Measurements from ENCODE around the gene SEMA3C. TPM values are rescaled to one million over a fixed set of nuclear protein-coding genes. Genes with fewer than 3 reads are reported as not detected.
"Not testable (repeated sequence)": the region's sequence is repeated elsewhere in the genome, so short reads cannot be mapped to it uniquely, and the experiment has no call there.

The SEMA3C gene
- total RNA-seq, 1 donor from 2014 or later = 143 TPM

DNA sequence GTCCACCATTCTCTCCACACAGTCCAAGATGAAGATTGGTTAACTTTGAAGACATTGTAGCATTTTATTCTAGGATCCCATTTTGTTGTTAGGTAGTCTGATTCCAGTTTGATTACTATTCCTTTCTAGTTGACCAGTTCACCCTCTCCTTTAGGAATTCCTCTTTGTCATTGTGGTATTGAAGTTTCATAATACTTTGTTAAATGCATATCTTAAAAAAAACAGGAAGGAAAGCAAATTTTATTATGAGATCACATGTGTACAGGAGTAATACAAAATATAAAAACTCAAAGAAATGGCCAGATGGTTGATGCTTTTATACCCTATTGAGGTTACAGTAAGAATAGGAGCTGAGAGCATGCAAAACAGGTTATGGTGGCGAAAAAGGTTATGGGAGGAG lies 15.5 kb upstream of the SEMA3C start:
- no peak for DNase-seq (ENCODE audit: low spot score)
- ATAC-seq = no peak
- intact Hi-C loops (cut with DNase I) = no loop called here

DNA sequence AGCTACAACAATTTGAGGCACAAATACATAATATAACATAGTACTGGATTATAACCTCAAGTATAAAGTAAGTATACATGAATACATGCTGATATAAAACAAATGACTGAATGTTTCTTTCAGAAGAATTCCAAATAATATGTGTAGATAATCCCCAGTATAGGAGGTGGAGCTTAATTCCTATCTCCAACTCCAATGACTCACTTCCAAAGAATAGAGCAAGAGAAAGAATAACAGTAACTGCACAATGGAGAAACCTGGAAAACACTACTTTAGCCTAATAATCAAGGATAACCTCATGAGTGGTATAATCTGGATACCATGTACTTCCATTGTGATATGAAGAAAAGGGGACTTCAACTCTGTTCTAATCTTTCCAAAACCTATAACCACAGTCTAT lies 13.7 kb upstream of the SEMA3C start:
- intact Hi-C loops (cut with DNase I) = no loop called here
- DNase-seq (ENCODE audit: low spot score) (no peak), ATAC-seq (no peak)

DNA sequence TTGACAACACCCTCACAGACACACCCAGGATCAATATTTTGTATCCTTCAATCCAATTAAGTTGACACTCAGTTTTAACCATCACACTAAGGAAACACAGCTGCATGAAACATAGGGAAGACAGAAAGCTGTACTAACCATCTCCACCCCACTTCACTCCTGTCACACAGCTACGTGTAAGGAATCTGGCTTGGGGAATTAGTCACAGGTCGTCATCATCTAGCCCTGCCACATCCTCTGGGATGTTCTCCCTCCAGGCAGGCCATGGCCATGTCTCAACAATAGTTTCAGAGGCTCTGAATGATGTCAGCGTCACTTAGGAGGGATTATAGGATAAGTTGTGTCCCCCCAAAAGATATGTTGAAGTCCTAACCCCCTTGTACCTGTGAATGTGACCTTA lies 10.8 kb upstream of the SEMA3C start:
- ATAC-seq (no peak), DNase-seq (ENCODE audit: low spot score) (no peak)
- intact Hi-C loops (cut with DNase I) = no loop called here

DNA sequence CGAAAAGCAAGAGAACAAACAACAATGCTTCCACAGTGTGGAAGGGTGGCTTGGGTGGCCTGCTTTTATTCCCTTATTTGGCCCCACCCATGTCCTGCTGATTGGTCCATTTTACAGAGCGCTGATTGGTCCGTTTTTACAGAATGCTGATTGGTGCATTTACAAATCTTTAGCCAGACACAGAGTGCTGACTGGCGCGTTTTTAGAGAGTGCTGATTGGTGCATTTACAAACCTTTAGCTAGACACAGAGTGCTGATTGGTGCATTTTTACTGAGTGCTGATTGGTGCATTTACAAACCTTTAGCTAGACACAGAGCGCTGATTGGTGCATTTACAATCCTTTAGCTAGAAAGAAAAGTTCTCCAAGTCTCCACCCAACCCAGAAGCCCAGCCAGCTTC lies 8.1 kb upstream of the SEMA3C start:
- DNase-seq (ENCODE audit: low spot score); intact Hi-C loops (cut with DNase I); ATAC-seq: not testable (repeated sequence)

DNA sequence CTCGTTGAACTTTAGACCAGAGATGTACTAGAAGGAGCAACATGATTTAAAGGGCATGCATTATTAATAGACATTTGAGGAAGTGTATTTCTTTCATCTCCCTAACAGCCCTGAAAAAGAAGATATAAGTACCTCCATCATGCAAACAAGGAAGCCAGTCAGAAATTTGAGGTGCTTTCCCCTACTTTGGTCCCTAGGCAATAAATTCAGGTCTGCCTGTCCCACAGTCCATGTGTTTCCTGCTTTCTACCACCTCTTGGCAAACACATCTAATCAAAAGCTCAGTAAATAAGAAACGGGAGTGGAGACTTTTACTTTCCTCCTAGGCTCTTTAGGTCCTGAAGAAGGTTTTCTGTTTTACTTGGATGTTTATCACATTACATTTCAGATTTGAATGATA lies 5.2 kb upstream of the SEMA3C start:
- intact Hi-C loops (cut with DNase I) = no loop called here
- ATAC-seq = no peak

DNA sequence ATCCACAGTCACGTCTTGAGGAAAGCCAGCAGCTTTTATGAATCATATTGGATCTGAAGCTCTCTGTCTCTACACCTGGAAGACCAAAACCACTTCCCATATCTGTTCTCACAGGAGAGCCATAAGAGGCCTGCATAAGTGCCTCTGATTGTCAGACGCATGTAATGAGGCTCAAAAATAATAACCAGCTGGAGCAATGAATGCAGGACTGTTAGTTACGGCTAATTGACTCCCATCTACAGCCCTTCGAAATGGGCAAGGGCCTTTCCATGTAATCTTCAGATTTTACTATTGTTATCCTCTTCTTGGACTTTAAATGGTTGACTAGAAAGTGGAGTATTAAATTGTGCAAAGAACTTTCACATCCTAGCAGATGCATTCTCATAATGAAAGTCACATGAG lies 4.4 kb upstream of the SEMA3C start:
- no peak for ATAC-seq
- no peak for DNase-seq (ENCODE audit: low spot score)
- intact Hi-C loops (cut with DNase I) = no loop called here

More for the DNA sequence above, 5.2 kb upstream of the SEMA3C start:
- DNase-seq (ENCODE audit: low spot score) = no peak

DNA sequence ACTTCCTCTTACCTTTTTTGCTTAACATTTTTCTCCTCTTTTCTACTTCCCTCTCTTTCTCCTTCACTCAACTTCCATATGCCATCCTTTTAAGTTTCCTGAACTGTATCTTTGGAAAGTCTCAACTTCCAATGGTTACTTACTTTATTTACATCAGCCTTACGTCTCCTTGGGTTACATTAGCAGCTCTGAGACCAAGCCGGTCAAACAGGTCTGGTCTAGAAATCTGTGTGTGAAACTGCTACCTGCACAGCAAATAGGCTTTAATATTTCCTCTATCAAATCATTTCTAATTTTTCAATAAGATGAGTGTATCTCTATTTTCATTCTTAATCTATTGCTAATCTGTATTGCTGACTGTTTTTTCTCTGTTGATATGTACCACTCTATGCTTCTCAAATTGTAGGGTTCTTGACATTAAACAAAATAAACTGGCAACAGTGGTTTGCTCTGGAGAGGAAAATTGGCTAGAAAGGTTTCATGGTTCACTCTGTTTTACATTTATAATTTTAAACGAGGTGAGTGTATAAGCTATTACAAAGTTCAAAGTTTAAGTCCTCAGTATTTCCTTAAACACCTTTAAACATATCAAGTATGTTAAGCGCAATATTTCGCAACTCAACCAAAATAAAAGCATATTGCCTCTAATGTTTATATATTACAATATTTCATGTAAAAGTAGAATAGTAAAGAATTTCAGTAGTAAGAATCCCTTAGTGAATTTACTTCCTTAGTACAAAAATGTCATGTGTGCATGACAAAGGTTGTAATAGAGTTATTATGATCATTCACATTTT lies 3.6 kb upstream of the SEMA3C start:
- DNase-seq (ENCODE audit: low spot score) = no peak
- no peak for ATAC-seq
- intact Hi-C loops (cut with DNase I) = no loop called here

DNA sequence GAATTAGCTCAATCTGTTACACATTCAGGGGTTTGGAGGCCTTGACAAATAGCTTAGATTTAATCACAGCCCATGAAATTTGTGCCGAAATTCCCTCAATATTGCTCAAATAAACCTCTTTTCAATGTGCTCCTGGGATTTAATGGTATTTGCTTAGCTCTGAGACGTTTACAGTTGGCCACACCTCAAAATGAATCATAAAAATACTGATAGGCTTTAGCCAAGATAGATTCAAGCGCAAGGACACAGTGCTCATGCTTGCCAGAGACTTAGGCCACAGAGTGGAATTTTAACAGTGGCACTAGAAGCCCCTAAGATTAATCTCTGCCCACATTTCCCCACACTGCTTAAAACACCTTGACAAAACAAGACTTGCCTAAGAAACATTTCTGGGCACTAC lies 2.3 kb upstream of the SEMA3C start:
- ATAC-seq (no peak), DNase-seq (ENCODE audit: low spot score) (no peak)
- intact Hi-C loops (cut with DNase I) = no loop called here

DNA sequence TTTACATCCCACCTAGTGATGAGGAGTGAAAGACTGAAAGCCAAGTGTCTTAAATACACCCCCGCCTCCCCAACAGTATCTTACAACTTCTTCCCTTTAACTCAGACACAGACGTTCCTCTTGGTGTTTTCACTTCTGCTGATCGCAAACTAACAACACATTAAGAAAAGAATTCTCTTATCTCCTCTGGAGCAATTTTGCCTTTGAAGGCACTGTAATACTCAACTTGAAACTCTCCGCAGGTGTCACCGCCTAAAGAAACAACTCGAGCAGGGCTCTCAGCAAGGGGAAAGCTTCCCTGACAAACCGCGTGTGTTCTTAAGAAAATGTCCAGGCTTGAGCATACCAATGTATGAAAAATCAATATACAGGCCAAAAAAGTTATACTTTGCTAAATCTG lies 452 bp downstream of the SEMA3C start:
- DNase-seq (ENCODE audit: low spot score) (no peak), ATAC-seq (peak; percentile 16)
- intact Hi-C loops (cut with DNase I) = no loop called here

DNA sequence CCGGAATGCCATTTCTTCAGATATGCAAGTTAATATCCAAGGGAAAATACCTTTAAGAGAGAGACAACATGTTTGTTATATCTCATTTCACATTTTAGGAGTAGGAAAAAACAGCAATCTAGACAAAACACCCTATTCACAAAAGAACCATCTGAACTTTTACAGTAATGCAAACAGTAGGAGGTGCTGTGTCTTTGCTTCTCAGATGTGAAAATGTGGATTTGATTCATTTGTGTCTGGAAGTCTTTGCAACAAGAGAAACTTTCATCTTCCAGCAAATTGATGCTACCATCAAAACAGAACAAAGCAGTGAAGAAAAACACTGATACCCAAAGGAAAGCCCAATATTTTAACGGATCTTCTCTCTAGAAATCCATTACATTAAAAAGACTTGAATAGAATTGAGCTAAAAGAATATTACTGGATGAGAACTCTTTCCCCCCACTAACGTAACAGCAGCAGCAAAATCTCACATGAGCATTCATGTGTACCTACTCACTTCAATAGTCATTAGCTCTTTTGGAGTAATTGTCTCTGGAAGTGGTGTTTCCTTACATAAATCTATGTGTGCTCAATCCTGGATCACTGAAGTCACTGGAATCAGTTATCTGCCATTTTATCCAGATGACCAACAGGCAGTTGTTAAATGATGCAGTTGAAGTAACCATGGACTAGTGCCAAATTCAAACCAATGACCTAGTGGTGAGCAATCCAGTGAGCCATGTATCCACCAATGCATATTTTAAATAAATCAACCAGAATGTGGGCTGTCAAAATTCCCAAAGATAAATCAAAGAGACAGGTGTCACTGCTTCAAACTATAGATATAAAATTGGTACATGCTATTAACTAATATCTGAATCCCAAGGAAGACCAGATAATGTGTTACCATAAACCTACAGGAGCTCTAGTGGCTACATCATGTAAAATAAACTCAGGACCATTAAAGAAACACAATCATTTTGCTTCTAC lies 1.8 kb downstream of the SEMA3C start:
- ATAC-seq = no peak

DNA sequence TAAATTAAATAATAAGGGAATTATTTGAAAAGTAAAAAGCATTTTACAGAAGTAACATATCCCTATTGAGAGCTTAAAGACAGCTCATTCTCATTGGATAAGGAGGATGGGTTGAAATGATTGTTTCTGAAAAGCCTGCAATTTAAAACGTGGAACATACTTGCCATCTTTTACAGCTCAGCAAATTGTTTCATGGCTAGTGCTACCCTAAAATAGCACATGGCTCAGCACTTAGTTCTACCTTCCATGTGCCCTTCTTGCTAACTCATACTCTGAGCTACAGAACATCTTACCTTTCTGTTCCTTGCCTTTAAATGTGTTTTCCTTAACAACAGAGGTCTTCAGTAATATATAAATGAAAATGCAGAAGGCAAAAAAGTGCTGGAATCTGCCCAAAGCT lies 8.6 kb downstream of the SEMA3C start:
- intact Hi-C loops (cut with DNase I) = no loop called here
- DNase-seq (ENCODE audit: low spot score) (no peak), ATAC-seq (no peak)

More for the DNA sequence above, 1.8 kb downstream of the SEMA3C start:
- intact Hi-C loops (cut with DNase I) = no loop called here
- DNase-seq (ENCODE audit: low spot score) = no peak

DNA sequence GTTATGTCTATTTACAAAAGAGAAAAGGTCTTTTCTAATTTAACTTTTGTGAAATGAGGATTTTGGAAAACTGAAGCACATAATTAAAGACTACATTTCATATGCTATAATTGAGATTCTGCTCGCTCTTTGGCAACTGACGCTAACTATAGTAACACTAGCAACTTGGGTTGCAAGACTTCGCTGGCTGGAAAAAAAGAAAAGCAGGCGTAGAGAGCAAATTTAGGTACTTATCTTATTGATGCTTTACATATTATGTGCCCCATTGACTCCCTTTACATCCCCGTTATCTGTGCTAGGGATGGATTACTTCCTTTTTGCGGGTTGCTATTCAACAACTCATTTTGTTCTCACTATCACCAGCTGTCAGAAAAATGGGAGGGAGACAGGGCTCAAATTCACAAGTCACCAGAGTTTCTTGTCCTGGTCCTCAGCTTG lies 10.5 kb downstream of the SEMA3C start:
- DNase-seq (ENCODE audit: low spot score) (no peak), ATAC-seq (no peak)
- intact Hi-C loops (cut with DNase I) = no loop called here

DNA sequence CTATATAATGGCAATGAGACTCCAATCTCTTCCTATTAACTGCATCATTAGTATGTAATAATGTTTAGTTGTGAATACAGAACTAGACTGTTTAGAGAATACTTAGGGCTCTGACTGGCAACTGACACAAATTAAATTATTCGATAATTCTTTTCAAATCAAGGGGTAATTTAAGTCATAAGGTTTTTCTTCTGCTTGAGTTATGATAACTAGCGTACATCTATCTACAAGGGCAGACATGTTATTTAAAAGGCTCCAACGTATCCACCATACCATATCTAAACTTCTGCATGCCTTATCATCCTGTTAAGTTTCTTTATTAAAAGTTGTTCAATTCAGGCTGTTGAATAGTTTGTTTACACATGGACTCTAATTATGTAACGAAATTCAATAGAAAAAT lies 11.2 kb downstream of the SEMA3C start:
- intact Hi-C loops (cut with DNase I) = no loop called here
- DNase-seq (ENCODE audit: low spot score) = no peak
- no peak for ATAC-seq

DNA sequence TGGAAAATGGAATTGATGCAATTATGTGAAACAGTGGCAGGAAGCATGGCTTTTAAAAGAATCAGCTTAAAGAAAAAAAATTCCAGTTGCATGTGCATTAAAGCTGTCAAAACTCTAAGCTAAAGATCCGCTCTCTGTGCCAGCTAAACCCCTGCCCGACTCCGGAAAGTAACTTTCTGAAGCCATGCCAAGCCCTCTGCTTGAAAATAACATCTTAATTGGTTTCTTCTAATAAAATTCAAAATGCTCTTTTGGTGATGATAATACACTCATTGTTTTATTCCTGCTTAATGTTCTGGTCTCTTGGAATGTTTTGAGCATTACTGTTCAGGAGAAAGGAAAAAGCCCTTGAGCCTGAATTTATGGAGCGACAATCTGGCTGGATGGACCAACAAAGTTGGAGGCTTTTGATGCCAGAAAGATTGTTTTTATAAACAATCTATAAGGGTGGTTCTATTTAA lies 11.7 kb downstream of the SEMA3C start:
- DNase-seq (ENCODE audit: low spot score) = no peak
- ATAC-seq = no peak
- intact Hi-C loops (cut with DNase I) = no loop called here

DNA sequence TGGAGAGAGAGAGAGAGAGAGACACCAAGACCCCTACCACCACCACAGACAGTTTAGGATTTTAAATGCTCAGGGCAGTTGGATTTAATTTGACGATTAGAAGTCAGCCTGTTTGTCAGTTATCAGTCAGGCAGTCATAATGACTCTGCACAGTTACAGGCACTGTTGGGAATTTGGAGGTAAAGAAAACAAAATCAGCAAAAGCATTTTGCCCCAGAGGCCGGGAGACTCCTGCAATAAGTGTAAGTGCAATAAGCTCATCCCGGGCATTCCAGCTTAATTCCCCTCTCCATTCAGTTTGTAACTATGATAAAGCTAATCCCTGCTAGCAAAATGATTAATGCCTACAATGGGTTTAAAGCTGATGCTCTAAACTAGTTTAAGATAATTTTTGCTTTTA lies 13.5 kb downstream of the SEMA3C start:
- ATAC-seq (no peak), DNase-seq (ENCODE audit: low spot score) (no peak)
- intact Hi-C loops (cut with DNase I) = no loop called here

DNA sequence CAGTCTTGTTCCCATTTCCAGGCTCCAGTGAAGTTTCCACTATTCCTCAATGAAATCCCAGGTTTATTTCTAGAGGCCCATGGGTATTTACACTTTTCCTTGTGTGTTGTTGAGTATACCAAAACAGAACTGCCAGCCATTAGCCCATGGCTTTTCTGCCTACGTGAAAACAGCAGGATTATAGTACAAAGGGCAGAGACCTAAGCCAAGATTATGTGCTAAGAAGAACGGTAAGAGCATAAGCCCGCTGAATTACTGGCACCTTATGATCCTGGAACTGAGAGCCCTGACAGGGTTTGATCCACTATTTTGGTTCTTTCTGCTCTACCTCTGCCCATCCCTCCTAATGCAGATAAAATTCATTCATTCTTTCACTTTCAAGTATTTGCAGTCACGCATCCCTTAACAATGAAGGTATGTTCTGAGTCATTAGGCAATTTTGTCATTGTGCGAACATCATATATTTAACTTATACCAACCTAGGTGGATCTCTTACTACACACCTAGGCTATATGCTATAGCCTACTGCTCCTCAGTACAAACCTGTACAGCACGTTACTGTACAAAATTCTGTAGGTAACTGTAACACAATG lies 16.0 kb downstream of the SEMA3C start:
- intact Hi-C loops (cut with DNase I) = no loop called here
- ATAC-seq (no peak), DNase-seq (ENCODE audit: low spot score) (no peak)

DNA sequence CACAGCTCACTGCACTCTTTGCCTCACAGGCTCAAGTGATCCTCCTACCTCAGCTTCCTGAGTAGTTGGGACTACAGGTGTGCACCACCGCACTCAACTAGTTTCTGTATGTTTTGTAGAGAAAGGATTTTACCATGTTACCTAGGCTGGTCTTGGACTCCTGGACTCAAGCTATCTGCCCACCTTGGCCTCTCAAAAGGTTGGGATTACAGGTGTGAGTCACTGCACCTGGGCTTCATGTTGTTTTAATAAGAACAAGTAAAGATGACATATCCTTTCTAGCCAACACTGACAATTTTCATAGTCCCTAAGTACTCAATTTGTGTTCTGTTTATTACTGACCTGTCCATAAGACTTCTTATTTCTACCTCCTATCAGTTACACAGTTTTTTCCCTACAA lies 16.8 kb downstream of the SEMA3C start:
- ATAC-seq = no peak
- DNase-seq (ENCODE audit: low spot score) = no peak
- intact Hi-C loops (cut with DNase I) = no loop called here

DNA sequence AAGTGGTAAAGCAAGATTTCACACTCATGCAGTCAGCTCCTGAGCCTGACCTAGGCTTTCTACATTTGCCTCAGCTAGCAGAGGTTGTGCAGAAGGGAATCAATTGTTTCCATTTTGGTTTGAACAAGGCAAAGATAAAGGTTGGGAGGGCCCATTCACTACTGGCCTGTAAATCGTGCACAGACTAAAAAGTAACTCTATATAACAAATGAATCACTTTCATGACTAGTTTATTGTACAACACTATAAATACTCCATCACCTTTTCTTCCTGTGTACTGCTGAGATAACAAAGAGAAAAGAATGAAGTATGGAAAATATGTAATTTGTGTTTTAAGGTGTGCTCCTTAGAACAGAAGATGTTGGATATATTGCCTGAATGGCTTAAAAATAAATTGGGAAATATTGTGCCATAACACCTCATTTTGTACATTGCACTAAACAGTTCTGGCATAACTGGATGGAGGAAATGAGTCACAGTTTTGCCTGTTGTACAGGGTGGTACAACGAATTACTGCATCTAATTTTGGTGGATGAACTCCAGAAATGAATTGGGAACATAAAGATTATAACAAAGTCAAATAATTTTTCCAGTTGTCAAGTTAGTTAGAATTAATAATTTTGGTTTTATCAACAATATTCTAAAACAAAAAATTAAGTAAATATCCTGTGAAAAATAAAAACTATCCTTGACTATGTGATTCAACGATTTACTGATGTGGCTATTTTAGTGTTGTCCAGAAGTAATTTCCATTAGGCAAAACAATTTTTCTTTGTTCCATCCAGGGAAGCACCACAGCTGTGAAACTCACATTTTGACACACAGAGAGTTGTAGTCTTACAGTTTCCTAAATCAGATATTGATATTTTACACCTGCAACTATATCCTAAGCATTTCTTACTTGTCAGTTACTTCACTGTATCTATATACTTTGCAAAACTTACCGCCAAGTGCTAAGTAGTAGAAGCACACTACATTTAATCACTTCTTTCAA lies 18.0 kb downstream of the SEMA3C start:
- DNase-seq (ENCODE audit: low spot score) = no peak
- intact Hi-C loops (cut with DNase I) = no loop called here
- ATAC-seq = peak; percentile 47
